Measurements from ENCODE around the gene HGFAC. TPM values are rescaled to one million over a fixed set of nuclear protein-coding genes. Genes with fewer than 3 reads are reported as not detected.

Gene HGFAC
- total RNA-seq, 2 donors from 2014 or later, result not detected

DNA sequence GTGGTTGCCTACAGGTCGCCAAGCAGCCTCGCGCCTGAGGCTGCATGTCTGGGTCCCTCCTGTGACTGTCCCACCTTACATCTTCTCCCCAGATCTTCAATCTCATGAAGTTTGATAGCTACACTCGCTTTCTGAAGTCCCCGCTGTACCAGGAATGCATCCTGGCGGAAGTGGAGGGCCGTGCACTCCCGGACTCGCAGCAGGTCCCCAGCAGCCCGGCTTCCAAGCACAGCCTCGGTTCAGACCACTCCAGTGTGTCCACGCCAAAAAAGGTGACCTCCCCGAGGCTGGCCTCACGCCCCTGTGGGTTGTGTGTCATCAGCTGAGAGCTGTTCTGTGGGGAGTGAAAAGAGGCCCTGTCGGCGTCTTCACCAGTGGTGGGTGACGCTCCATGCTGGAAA lies 24.9 kb upstream of the HGFAC start:
- peaks cover 24% of the 10 kb centered on the region for H3K36me3 ChIP-seq
- no peak overlapping the region for H3K27ac ChIP-seq
- H3K4me1 ChIP-seq, result no peaks in the 10 kb centered on the region
- TF ChIP-seq, protein P1, sequence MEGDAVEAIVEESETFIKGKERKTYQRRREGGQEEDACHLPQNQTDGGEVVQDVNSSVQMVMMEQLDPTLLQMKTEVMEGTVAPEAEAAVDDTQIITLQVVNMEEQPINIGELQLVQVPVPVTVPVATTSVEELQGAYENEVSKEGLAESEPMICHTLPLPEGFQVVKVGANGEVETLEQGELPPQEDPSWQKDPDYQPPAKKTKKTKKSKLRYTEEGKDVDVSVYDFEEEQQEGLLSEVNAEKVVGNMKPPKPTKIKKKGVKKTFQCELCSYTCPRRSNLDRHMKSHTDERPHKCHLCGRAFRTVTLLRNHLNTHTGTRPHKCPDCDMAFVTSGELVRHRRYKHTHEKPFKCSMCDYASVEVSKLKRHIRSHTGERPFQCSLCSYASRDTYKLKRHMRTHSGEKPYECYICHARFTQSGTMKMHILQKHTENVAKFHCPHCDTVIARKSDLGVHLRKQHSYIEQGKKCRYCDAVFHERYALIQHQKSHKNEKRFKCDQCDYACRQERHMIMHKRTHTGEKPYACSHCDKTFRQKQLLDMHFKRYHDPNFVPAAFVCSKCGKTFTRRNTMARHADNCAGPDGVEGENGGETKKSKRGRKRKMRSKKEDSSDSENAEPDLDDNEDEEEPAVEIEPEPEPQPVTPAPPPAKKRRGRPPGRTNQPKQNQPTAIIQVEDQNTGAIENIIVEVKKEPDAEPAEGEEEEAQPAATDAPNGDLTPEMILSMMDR (IDR thresholded peaks at IDR 0.05), result no peak
- H3K9me3 ChIP-seq, result no peaks in the 10 kb centered on the region
- no peaks in the 10 kb centered on the region for H3K27me3 ChIP-seq
- H3K4me3 ChIP-seq, result no peak overlapping the region
- no peak for DNase-seq (ENCODE audit: low spot score)

DNA sequence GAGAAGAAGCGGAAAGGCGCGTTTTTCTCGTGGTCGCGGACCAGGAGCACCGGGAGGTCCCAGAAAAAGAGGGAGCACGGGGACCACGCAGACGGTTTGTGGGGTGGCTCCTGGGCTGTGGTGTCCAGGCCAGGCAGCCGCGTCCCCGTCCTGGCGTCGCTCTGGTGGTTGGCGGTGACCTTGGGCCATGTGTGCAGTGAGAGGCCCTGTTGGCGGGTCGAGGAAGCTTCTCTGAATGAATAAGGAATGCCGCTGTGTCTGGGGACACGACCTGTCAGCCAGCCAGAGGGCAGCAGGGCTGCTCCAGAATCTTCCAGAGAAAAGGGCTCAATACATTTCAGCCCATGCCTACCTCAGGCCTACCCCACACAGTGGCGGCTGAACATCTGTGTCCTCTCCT lies 24.3 kb upstream of the HGFAC start:
- H3K9me3 ChIP-seq, result no peaks in the 10 kb centered on the region
- peaks cover 30% of the 10 kb centered on the region for H3K36me3 ChIP-seq
- H3K27ac ChIP-seq, result no peak overlapping the region
- DNase-seq (ENCODE audit: low spot score), result no peak
- no peaks in the 10 kb centered on the region for H3K4me1 ChIP-seq
- TF ChIP-seq, protein P1 (IDR thresholded peaks at IDR 0.05), result no peak
- no peak overlapping the region for H3K4me3 ChIP-seq
- no peaks in the 10 kb centered on the region for H3K27me3 ChIP-seq

DNA sequence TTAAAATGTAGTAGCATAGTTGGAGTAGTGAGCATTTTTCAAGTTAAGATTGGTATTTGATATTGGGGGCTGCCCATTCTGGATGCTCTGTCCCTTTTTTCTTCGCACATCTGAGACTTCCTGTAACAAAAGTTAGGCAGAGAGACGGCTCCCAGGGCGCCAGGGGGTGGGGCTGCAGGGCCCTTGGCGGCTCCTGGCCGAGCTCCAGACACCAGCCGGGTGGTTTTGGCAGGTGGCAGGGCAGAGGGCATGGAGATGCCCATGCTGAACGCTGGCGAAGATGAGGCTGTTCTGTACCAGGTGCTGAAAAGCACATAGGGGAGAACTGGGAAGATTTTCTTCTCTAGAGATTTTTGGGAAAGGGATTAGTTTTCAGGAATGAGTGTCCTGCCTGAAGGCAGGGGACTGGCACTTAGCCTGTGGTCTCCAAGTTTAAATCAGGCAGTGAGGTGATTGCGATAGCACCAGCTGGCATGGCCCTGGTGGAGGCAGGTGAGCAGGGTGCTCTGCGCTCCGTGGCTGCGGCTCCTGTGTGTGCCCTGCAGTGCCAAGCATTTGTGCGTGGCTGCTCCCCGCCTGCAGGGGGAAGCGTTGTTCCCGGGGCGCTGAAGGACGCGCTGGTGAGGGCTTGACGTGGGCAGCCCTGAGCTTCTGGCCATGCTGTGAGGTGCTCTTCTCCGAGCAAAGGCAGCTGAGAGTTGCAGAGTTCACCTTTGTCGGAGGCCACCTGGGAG lies 23.6 kb upstream of the HGFAC start:
- Histone ChIP-seq H3K36me3 (peaks cover 35% of the 10 kb centered on the region), H3K27ac (no peak overlapping the region), H3K9me3 (no peaks in the 10 kb centered on the region), H3K27me3 (no peaks in the 10 kb centered on the region), H3K4me3 (no peak overlapping the region), H3K4me1 (no peaks in the 10 kb centered on the region)
- TF ChIP-seq, protein P1 (IDR thresholded peaks at IDR 0.05), result no peak
- no peak for DNase-seq (ENCODE audit: low spot score)

DNA sequence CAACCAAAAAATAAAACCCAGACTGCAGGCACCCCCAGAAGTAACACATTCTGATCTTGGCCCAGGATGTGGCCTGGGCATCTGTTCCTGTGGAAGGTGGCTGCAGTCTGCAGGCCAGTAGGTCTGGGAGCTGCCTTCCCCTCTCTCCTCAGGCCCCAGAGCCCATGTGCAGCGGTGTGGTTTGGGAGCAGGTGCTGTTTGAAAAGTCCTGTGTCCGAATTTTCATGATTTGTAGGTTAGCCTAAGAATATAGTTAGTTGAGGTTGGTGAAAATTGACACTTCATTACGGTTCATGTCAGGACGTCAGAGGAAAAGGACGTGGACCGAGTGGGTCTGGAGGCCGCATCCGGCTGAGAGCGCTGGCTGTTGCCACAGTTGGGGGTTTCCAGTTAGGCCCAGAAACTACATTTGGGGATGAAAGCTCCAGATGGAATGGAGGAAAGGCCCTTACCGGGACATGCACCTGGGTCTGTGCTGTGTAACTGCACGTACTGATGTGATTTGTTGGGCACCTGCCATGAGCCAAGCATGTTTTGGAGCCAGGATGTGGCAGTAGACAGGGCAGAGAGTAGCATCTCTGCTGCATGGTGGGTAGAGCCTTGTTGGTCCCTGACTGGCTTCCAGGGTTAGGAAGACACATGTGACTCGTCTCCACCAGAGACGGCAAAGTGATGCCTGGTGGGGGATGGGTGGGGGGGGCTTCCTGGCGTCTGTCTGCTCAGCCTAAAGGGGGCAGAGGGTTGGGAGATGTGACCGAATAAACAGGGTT lies 21.7 kb upstream of the HGFAC start:
- TF ChIP-seq, protein P1 (IDR thresholded peaks at IDR 0.05), result no peak
- no peak overlapping the region for H3K4me3 ChIP-seq
- H3K27ac ChIP-seq, result no peak overlapping the region
- no peak for DNase-seq (ENCODE audit: low spot score)
- H3K9me3 ChIP-seq, result no peaks in the 10 kb centered on the region
- H3K27me3 ChIP-seq, result no peaks in the 10 kb centered on the region
- H3K4me1 ChIP-seq, result no peaks in the 10 kb centered on the region
- H3K36me3 ChIP-seq, result peaks cover 35% of the 10 kb centered on the region

DNA sequence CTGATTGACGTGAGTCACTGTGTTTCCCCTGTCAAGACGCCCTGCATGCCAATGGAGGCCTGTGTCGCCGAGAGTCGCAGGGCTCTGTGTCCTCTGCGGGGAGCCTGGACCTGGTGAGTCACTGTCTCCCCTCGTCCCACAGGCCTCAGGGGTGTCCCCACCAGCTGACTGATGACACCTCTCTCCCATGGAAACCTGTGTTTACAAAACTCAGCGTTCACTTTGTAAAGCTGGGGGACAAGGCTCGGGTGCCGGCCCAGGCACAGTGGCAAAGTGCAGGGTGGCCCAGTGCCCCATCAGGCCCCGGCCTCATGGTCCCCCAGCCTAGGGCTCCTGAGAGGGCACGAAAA lies 21.2 kb upstream of the HGFAC start:
- Histone ChIP-seq H3K4me1 (no peaks in the 10 kb centered on the region), H3K27me3 (no peaks in the 10 kb centered on the region), H3K36me3 (peaks cover 35% of the 10 kb centered on the region), H3K4me3 (no peak overlapping the region), H3K9me3 (no peaks in the 10 kb centered on the region), H3K27ac (no peak overlapping the region)
- DNase-seq (ENCODE audit: low spot score), result no peak
- TF ChIP-seq, protein P1 (IDR thresholded peaks at IDR 0.05), result no peak
